Transverse colon (tissue), 4 donors: ENCODE results near the gene ECHS1. TPM values are rescaled to one million over a fixed set of nuclear protein-coding genes. Genes with fewer than 3 reads are reported as not detected.

Experiments
- DNase-seq: peaks from one replicate; pipeline ENCODE4 v3.0.0-alpha.2; 2019
- H3K27ac ChIP-seq, 4 donors: fragments of 200-600 bp; sonication (generic); 2 replicates each; pipeline ENCODE4 v1.5.1; 2016 to 2018; ENCODE audit warnings: inconsistent platforms in 4 of 4
- H3K27me3 ChIP-seq: fragments of 200-600 bp; sonication (generic); 2 replicates; pipeline ENCODE4 v1.5.1; 2017; ENCODE audit warnings: inconsistent platforms
- H3K36me3 ChIP-seq, 4 donors: fragments of 200-600 bp; sonication (generic); 2 replicates each; pipeline ENCODE4 v1.5.1; 2017 to 2019; ENCODE audit warnings: inconsistent platforms in 4 of 4
- H3K4me1 ChIP-seq, 4 donors: fragments of 200-600 bp; sonication (generic); 2 replicates each; pipeline ENCODE4 v1.5.1; 2017 to 2020; ENCODE audit warnings: inconsistent platforms in 4 of 4
- H3K4me3 ChIP-seq, 4 donors: fragments of 200-600 bp; sonication (generic); 1 replicate in 1 of 4; 2 replicates in 3 of 4; pipeline versions ENCODE4 v1.5.1 to v1.6.1; 2017 to 2019; ENCODE audit warnings: inconsistent platforms in 4 of 4
- H3K9me3 ChIP-seq, 2 donors: fragments of 200-600 bp; sonication (generic); 2 replicates each; pipeline ENCODE4 v1.5.1; 2017 to 2019; ENCODE audit warnings: inconsistent platforms in 2 of 2
- EP300 ChIP-seq: sonication (generic); formaldehyde crosslinking; IDR thresholded peaks from one replicate; pipeline ENCODE4 v1.6.1; 2017; ENCODE audit warnings: antibody characterized with exemption, low read depth
- POLR2A ChIP-seq: fragments of 450-650 bp; IDR thresholded peaks from one replicate; pipeline ENCODE4 v1.6.1; 2016; ENCODE audit warnings: antibody characterized with exemption, mild to moderate bottlenecking, moderate library complexity
- POLR2AphosphoS5 ChIP-seq, 3 donors: sonication (generic); formaldehyde crosslinking; IDR thresholded peaks; one replicate each; pipeline ENCODE4 v1.6.1; 2016; ENCODE audit warnings: antibody characterized with exemption in 3 of 3
- WGBS, 2 donors: methylation state at CpG; one replicate each; pipeline ENCODE4 v1.1.5; 2018; ENCODE audit warnings: low coverage in 1 of 2; 5-methylcytosine and 5-hydroxymethylcytosine counted together
- in situ Hi-C, 4 donors: fragments of 200-750 bp; cut with MboI; loops; one replicate each; pipeline versions ENCODE4 v1.15.0 to v1.15.1; 2017; ENCODE audit warnings: low sequenced_read_pairs in 3 of 4, low pct_ligation_motif_present in 1 of 4, low pct_unique_long_range_greater_than_20kb in 1 of 4
- intact Hi-C: fragments of 100-400 bp; cut with DNase I; formaldehyde crosslinking; loops from one replicate; pipeline ENCODE4 v1.15.1; 2023; ENCODE audit warnings: low total_unique reads
- total RNA-seq, 4 donors: library from RNA; depleted of rRNA; stranded (reverse); fragments of >200 nt; gene quantifications; one replicate each; pipeline ENCODE4 v1.1.0, GENCODE V29; 2016
- TF ChIP-seq, protein P1 (sequence below), 5 experiments: fragments of 200-600 bp in 3 of 5; fragments of 450-650 bp in 2 of 5; sonication (generic) in 3 of 5; IDR thresholded peaks; 1 replicate in 2 of 5; 2 replicates in 3 of 5; pipeline ENCODE4 v1.5.1; 2016 to 2017; ENCODE audit warnings: antibody characterized with exemption in 5 of 5, inconsistent platforms in 3 of 5, mild to moderate bottlenecking in 2 of 5, moderate library complexity in 1 of 5

The ECHS1 gene
- total RNA-seq, 4 donors from 2014 or later = 48.3 to 165 (median 120) TPM

DNA sequence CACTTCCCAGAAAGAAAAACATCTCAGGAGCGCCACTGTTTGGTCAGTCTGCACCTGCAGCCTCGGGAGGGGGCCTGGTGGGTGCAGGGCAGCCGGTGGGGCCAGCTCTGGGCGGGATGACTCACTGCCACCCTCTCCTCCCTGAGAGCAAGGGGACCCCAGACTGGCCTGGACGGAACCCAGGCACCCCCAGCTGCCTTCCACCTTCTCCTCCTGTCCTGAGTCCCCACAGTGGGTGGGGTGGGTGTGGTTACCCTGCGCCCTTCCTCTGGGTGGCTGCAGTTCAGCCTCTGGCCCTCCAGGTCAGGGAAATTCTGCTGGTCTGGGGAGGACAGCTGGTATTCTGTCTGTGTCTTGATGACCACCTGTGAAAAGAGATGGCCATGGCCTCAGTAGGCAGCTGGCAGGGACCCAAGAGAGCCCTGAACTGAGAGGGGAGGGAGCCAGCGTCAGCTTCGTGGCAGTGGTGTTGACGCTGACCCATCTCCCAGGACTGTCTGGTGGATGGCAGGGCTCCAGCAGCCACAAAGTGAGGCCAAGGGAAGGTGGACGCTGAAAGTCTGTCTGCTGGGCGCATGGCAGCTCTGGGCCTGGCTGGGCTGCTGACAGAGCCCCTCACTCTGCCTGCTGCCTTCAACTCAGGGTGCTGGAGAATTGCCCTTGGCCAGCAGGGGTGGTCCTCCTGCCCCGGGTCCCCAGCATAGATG lies 45.4 kb downstream of the ECHS1 start:
- no peaks in the 10 kb centered on the region for H3K9me3 ChIP-seq
- WGBS, 2 donors = 34% methylated on average over 9 of the region's 12 CpGs; no CpG with 5 or more reads in 1 of the 2 donors
- H3K27ac ChIP-seq = no peak overlapping the region
- H3K4me1 ChIP-seq = peaks cover 12 to 25% (median 23%) of the 10 kb centered on the region in 4 donors
- no peak for DNase-seq
- intact Hi-C loops = no loop called here
- in situ Hi-C loops = loop anchor here in 1 of 4 donors (10.0 kb wide), 1 partner anchor 183 kb away; no protein-coding TSS in a partner anchor
- no peaks in the 10 kb centered on the region for H3K36me3 ChIP-seq
- no peak overlapping the region for H3K4me3 ChIP-seq
- TF ChIP-seq, protein P1, sequence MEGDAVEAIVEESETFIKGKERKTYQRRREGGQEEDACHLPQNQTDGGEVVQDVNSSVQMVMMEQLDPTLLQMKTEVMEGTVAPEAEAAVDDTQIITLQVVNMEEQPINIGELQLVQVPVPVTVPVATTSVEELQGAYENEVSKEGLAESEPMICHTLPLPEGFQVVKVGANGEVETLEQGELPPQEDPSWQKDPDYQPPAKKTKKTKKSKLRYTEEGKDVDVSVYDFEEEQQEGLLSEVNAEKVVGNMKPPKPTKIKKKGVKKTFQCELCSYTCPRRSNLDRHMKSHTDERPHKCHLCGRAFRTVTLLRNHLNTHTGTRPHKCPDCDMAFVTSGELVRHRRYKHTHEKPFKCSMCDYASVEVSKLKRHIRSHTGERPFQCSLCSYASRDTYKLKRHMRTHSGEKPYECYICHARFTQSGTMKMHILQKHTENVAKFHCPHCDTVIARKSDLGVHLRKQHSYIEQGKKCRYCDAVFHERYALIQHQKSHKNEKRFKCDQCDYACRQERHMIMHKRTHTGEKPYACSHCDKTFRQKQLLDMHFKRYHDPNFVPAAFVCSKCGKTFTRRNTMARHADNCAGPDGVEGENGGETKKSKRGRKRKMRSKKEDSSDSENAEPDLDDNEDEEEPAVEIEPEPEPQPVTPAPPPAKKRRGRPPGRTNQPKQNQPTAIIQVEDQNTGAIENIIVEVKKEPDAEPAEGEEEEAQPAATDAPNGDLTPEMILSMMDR (IDR thresholded peaks at IDR 0.05) = no peak
- TF ChIP-seq POLR2AphosphoS5 (IDR thresholded peaks at IDR 0.05) (no peak), POLR2A (no peak), EP300 (no peak)
- peaks cover 77% of the 10 kb centered on the region for H3K27me3 ChIP-seq

DNA sequence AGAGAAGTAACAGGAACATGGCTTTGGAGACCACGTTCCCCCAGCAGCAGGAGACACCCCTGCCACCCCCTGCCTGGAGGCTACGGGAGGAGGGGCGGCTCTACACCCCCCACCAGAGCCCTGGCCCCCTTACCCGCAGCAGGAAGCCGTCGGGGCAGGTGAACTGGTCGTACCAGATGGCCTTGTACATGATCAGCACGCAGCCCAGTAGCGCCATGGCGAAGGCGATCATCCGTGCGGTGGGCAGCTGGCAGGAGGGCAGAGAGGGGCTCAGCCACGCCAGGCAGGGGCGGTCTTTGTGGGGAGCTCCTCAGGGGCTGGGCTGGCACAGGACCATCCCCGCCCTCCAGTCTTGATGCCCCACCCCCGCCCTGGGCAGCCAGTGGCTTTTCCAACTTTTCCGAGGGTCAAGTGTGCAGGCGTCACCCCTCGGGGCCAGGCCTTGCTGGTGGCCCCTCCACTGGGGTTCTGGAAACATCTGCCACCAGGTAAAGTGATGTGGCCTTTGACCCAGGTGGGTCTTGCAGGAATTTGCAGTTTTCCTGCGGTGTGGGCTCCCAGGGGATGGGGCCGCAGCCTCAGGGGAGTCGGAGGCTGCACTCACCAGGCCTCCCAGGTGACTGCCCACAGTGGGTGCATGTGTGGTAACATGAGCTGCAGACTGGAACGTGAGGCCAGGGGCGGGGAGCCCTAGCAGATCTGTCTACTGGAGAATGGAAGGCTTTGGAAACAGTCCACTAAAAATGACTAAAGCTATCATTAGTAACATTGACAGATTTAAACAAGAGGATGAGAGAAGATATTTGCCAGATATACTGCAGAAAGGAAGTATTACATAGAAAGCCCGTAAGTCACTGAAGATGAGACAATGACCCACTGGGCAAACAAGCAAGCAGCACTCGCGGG lies 46.2 kb downstream of the ECHS1 start:
- Histone ChIP-seq H3K9me3 (no peaks in the 10 kb centered on the region), H3K36me3 (no peaks in the 10 kb centered on the region), H3K4me1 (peaks cover 12 to 25% (median 23%) of the 10 kb centered on the region in 4 donors), H3K4me3 (no peak overlapping the region), H3K27me3 (peaks cover 69% of the 10 kb centered on the region), H3K27ac (no peak overlapping the region)
- DNase-seq = no peak
- in situ Hi-C loops = loop anchor here in 1 of 4 donors (10.0 kb wide), 1 partner anchor 182 kb away; no protein-coding TSS in a partner anchor
- intact Hi-C loops = no loop called here
- TF ChIP-seq POLR2A = no peak
- no peak for TF ChIP-seq EP300
- TF ChIP-seq, protein P1 (IDR thresholded peaks at IDR 0.05) = no peak
- no peak for TF ChIP-seq POLR2AphosphoS5 (IDR thresholded peaks at IDR 0.05)
- WGBS, 2 donors = 8 to 31% methylated on average over 6 to 27 of the region's 28 CpGs

DNA sequence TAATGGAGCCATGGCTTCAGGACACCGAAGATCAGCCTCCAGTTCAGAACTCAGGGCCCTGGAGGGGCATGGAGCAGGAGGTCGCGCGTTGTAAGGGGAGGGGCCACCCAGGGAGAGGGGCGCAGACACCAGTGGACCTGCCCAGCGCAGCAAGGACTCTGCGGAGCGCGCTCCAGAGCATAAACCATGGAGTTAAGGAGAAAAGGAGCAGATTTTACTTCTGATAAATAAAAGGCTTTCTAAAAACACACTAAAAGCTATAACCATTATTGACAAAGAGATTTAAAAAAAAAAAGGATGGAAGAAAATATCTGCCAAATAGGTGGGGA lies 47.0 kb downstream of the ECHS1 start:
- Histone ChIP-seq H3K4me1 (peaks cover 12 to 25% (median 23%) of the 10 kb centered on the region in 4 donors), H3K36me3 (no peaks in the 10 kb centered on the region), H3K9me3 (no peaks in the 10 kb centered on the region), H3K27ac (no peak overlapping the region), H3K4me3 (peak overlapping the region in 2 of 4 donors; percentile 33 to 45), H3K27me3 (peaks cover 61% of the 10 kb centered on the region)
- 41 to 100% methylated on average over 2 to 9 of the region's 9 CpGs for WGBS, 2 donors
- no peak for DNase-seq
- TF ChIP-seq, protein P1 (IDR thresholded peaks at IDR 0.05) = no peak
- intact Hi-C loops = no loop called here
- in situ Hi-C loops = loop anchor here in 1 of 4 donors (10.0 kb wide), 1 partner anchor 181 kb away; no protein-coding TSS in a partner anchor
